TTC549 (cell line): ENCODE results near the gene PLIN5.

Source experiments
- FAIRE-seq: peaks from 2 replicates; lab custom pipeline; 2012; peaks lifted over from hg19 to GRCh38; lab: Jason Lieb, UNC

The PLIN5 gene

DNA sequence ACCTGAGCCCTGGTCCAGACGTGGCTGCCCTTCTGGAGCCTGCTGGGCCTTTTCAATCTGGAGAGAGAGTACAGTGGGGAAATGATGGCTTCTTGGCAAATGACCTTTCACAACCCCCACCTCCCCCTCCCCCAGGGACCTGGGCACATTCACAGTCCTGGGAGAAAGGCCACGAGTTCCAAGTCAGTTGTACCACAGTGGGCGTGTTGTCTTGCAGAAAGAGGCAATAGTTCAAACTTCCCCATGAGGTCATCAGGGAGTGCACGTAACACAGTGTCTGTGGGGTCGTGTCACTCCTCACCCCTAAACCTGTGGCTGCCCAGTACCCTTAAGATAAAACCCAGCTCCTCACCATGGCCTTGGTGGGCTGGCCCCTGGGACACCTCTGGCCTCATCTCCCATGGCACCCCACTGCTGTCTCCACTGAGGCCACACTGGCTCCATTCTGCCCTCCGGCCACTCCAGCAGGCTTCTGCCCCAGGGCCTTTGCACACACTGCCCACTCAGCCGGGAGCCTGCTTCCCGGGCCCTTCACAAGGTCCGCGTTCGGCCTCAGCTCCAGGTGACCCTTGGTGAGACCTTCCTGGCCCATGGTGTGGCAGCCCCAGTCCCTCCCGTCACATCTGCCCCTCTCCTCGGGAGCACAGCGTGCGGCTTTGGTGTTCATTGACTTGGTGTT, 30.0 kb downstream of the PLIN5 start:
- no peak for FAIRE-seq

DNA sequence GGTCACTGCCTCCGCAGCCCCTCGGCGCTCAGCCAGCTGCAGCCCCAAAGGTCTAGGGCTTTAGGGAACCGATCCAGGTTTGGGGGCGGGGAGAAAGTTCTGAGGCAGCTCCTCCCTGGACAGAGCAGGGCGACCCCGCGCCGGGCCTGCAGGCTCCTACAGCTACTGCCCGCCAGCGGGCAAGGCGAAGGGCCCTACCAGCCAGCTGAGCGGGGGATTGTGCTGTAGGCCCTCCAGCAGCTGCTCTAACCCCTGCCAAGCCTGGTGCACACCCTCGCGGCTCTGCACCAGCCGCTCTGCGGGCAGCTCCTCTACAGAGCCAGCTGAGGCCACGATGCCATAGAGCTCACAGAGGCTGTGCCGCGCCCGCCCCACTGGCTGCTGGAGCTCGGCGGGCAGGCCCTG, 30.7 kb downstream of the PLIN5 start:
- FAIRE-seq: no peak

DNA sequence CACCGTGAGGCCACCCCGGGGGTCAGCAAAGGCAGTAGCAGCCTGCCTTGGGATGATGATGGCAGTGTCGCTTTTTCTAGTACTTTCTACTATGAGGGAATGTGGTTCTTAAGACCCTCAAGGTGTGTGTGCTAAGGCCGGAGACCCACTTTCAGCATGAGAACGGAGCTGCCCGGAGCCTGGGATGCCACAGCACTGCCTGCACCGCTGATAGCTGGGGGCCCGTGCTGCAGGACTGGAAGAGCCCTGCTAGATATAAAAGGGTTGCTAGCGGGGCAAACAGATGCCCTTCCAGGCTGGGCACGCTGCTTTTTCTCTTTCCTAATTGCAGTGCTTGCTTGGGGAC, 31.2 kb downstream of the PLIN5 start:
- no peak for FAIRE-seq

DNA sequence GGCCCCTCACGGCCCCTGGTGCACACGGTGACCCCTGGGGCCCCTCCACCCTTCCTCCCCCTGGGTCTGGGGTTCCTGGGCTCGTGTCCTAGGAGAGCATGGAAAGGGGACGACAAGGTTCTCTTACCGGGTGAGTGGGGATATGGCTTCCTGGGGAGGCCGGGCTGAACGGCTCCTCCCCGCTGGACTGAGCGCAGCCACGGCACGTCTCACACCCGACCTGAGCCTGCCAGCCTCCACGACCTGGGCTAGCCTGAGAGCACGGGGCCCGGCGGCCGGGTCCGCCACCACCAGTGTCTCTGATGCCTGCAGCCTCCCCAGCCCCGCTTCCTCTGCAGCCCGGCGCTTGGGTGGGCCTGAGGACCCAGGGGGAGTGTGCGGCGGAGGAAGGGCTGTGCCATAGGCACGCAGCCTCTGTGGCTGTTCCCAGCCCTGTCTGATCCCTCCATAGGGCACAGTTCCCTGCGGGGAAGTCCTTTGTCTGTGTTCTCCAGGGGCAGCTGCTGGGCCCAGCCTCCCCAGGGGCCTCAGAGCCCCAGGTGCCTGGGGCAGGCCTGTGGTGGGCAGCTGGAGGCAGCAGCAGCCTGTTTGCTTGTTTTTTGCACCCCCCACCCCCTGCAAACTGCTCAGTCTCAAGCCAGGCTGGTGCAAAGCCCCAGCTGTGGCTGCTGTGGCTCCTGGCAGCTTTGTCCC, 31.7 kb downstream of the PLIN5 start:
- no peak for FAIRE-seq

GRCh38 chr19:4502282-4503131, 32.5 kb downstream of the PLIN5 start:
- no peak for FAIRE-seq

DNA sequence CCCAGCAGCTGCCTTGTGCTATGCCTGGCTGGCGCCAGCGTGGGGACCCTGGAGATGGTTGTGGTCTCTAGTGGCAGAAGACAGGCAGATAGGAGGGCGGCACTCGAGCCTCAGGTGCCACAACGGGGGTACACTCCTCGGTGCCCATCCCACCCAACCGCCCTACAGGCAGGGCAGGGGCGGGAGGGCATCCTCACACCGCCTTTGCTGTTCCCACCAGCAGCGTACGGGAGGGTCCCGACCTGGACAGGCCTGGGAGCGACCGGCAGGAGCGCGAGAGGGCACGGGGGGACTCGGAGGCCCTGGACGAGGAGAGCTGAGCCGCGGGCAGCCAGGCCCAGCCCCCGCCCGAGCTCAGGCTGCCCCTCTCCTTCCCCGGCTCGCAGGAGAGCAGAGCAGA, 33.3 kb downstream of the PLIN5 start:
- no peak for FAIRE-seq

DNA sequence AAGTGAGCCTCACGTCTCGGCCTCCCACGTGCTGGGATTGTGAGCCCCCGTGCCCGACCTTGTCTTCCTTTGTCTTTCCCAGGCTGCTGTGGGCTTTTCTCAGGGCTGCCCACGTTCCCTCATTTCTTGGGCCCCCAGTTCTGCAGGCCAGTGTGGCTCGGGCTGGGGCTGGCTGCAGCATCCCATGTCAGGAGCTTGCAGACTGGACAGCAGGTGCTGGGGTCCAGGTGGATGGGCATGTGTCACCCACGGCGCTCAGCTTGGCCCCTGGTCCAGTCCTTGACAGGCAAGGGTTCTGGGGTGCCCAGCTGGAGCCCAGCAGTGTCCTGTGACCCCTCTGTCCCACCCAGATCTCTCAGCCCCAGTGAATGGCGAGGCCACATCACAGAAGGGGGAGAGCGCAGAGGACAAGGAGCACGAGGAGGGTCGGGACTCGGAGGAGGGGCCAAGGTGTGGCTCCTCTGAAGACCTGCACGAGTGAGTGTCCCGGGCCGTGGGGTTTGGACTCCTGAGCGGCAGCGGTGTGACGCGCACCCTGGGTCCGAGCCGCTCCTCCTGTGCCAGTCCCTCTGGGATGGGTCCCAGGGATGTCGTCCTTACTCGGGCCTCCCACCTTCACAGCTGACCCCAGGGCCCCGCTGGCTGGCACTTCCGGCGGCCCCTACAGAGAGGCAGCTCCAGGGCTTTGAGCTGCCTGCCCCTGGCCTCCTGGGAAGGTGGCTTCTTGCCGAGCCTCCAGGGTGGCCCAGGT, 34.0 kb downstream of the PLIN5 start:
- no peak for FAIRE-seq

DNA sequence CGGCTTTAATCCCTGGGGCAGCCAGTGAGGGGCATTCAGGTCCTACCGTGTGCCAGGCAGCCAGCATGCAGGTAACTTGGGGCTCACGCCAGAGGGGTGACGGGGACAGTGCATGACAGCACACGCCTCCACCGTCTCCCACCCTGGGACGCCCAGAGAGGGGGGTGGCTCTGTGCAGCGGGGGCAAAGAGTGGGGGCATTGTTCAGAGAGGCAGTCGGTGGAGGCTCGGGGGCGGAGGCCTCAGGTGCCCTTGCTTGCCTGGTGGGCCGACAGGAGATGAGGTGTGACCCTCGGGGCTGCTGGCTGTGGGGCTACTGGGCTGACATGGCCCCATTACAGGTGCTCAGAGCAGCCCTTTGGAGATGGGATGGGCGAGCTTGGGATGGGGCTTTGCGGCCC, 35.2 kb downstream of the PLIN5 start:
- FAIRE-seq: no peak

- no peak for FAIRE-seq
These were observed 35.7 kb downstream of the PLIN5 start for GRCh38 chr19:4499318-4499717.

DNA sequence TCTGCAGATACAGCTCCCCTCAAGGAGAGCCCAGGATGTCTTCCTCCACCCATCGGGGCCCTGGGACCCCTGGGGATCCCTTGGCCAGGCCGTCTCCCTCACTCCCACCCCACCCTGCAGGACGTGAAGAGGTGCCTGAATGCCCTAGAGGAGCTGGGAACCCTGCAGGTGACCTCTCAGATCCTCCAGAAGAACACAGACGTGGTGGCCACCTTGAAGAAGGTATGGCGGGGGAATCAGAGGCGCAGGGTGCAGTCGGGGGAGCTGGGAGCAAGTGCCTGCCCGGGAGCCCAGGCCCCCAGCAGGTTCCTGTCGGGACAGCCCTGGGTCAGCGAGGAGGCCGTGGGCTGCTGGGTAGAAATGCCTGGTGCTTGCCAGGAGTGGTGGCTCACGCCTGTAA, 36.3 kb downstream of the PLIN5 start:
- no peak for FAIRE-seq

- FAIRE-seq: no peak
These were observed 37.1 kb downstream of the PLIN5 start for GRCh38 chr19:4497770-4498389.

GRCh38 chr19:4496304-4496703, 38.7 kb downstream of the PLIN5 start:
- no peak for FAIRE-seq

GRCh38 chr19:4495471-4495870, 39.6 kb downstream of the PLIN5 start:
- FAIRE-seq: no peak

GRCh38 chr19:4494691-4495064, 40.3 kb downstream of the PLIN5 start:
- FAIRE-seq: no peak

DNA sequence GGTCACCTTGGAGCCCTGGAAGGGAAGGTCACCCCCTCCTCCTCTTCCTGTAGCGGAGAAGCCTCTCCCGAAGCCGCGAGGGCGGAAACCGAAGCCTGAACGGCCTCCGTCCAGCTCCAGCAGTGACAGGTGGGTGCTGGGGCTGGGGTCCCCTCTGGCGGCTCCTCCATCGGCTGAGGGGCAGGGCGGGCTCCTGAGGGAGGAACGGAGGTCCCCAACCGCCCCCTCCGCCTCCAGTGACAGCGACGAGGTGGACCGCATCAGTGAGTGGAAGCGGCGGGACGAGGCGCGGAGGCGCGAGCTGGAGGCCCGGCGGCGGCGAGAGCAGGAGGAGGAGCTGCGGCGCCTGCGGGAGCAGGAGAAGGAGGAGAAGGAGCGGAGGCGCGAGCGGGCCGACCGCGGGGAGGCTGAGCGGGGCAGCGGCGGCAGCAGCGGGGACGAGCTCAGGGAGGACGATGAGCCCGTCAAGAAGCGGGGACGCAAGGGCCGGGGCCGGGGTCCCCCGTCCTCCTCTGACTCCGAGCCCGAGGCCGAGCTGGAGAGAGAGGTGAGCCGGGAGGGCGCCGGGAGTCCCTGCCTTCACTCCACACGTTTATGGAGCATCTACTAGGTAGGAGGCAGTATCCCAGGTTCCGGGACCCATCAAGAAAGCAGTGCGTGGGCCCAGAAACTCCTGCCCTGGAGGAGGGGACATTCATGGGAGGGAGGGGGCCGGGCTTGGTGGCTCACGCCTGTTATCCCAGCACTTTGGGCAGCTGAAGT, 40.9 kb downstream of the PLIN5 start:
- no peak for FAIRE-seq

GRCh38 chr19:4493104-4493928, 41.7 kb downstream of the PLIN5 start:
- no peak for FAIRE-seq

DNA sequence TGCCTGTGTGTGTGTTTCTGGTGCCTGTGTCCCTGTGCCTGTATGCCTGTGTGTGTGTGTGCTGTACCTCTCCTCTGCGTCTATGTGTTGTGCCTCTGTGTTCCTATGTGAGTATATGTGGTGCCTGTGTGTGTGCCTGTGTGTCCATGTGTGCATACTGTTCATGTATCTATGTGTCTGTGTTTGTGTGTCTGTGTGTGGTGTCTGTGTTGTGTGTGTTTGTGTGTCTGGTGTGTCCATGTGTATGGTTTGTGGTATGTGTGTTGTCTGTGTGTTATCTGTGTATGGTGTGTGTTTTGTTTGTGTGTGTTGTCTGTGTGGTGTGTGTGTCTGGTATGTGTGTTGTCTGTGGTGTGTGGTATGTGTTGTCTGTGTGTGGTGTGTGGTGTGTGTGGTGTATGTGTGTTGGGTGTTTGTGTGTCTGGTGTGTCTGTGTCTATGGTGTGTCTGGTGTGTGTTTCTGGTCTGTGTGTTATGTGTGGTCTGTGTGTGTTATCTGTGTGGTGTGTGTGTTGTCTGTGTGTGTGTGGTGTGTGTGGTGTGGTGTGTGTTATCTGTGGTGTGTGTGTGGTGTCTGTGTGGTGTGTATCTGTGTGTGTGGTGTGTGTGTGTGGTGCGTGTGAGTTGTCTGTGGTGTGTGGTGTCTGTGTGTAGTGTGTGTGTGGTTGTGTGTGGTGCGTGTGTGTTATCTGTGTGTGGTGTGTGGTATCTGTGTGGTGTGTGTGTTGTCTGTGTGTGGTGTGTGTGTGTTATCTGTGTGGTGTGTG, 42.5 kb downstream of the PLIN5 start:
- no peak for FAIRE-seq

DNA sequence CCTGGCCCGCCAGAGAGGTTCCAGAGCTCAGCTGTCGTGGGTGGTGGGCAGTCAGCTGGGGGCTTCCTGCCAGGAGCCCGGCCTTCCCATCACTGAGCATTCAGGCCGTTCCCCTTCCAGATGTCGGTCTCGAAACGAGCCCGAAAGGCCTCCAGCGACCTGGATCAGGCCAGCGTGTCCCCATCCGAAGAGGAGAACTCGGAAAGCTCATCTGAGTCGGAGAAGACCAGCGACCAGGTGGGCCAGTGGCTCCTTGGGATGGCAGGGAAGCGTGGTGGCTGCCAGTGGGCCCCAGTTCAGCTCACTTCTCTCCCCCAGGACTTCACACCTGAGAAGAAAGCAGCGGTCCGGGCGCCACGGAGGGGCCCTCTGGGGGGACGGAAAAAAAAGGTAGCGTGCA, 43.6 kb downstream of the PLIN5 start:
- no peak for FAIRE-seq

DNA sequence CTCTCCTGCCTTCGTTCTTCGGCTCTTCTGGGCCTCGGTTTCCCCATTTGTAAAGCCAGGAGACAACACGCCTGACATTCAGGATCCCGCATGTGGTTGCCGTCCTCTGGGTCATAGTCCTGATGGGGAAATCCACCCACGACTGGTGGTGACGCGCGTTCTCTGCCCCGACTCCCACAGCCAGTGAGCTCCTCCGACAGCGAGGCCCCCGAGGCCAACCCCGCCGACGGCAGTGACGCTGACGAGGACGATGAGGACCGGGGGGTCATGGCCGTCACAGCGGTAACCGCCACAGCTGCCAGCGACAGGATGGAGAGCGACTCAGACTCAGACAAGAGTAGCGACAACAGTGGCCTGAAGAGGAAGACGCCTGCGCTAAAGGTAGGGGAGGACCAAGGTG, 46.5 kb downstream of the PLIN5 start:
- FAIRE-seq: no peak

DNA sequence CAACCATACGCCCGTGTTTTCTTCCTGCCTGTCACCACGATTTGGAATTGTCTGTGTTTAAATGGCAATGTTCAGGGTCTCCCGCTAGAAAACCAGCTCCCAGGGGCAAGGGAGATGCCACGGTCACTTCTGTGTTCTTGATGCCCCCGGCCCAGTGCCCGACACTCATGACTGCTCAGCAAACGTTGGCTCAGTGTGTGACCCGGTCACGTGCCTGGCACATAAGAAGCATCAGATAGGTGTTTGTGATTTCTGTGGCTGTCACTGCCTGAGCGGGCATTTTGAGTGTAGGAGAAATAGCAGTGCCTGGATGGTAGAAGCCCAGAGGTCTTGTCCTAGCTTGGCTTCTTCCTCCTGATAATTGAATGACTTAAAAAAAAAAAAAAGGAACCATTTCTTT, 47.5 kb downstream of the PLIN5 start:
- no peak for FAIRE-seq
